ENCODE measurements around the gene CDHR2.

The CDHR2 gene

DNA sequence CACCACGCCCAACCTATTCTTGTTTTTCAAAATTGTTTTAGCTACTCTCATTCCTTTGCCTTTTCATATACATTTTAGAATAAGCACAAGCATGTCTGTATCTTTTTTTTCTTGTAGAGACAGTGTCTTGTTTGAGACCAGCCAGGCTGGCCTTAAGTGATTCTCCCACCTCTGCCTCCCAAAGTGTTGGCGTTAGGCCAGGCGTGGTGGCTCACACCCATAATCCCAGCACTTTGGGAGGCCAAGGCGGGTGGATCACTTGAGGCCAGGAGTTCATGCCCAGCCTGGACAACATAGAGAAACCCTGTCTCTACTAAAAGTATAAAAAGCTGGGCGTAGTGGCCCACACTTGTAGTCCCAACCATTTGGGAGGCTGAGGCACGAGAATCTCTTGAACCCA is 25.0 kb upstream of the CDHR2 start:
- peaks cover 15% of the 10 kb centered on the region for H3K36me3 ChIP-seq (replicated peaks)
- no peaks in the 10 kb centered on the region for H3K27me3 ChIP-seq (ENCODE audit: low read depth)
- no peaks in the 10 kb centered on the region for H3K9me3 ChIP-seq
- no peaks in the 10 kb centered on the region for H3K4me1 ChIP-seq
- in situ Hi-C loops (cut with MboI; ENCODE audit: low sequenced_read_pairs) = no loop called here
- H3K4me3 ChIP-seq = no peak overlapping the region
- no peak for DNase-seq (ENCODE audit: low spot score in 2 of 2)

GRCh38 chr5:176524987-176525386 is 24.2 kb upstream of the CDHR2 start:
- H3K27me3 ChIP-seq (ENCODE audit: low read depth) = no peaks in the 10 kb centered on the region
- peaks cover 22% of the 10 kb centered on the region for H3K36me3 ChIP-seq (replicated peaks)
- no peak overlapping the region for H3K4me3 ChIP-seq
- no peaks in the 10 kb centered on the region for H3K4me1 ChIP-seq
- no peaks in the 10 kb centered on the region for H3K9me3 ChIP-seq
- in situ Hi-C loops (cut with MboI; ENCODE audit: low sequenced_read_pairs) = no loop called here
- DNase-seq (ENCODE audit: low spot score in 2 of 2) = no peak

DNA sequence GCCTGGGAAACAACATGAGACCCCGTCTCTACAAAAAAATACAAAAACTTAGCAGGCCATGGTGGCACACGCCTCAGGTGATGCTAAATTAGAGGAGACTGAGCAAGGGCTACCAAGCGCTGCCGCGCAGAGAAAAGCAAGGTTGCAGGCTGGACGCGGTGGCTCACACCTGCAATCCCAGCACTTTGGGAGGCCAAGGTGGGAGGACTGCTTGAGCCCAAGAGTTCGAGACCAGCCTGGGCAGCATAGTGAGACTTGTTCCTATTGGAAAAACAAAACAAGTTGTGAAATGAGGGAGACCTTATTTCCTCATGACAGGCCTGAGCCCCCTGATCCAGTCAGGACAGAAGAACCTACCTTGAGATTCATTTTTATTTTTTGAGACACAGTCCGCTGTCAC is 23.5 kb upstream of the CDHR2 start:
- H3K4me1 ChIP-seq = no peaks in the 10 kb centered on the region
- H3K4me3 ChIP-seq = no peak overlapping the region
- DNase-seq (ENCODE audit: low spot score in 2 of 2) = no peak
- H3K27me3 ChIP-seq (ENCODE audit: low read depth) = no peaks in the 10 kb centered on the region
- in situ Hi-C loops (cut with MboI; ENCODE audit: low sequenced_read_pairs) = no loop called here
- H3K9me3 ChIP-seq = no peaks in the 10 kb centered on the region
- H3K36me3 ChIP-seq (replicated peaks) = peaks cover 22% of the 10 kb centered on the region

DNA sequence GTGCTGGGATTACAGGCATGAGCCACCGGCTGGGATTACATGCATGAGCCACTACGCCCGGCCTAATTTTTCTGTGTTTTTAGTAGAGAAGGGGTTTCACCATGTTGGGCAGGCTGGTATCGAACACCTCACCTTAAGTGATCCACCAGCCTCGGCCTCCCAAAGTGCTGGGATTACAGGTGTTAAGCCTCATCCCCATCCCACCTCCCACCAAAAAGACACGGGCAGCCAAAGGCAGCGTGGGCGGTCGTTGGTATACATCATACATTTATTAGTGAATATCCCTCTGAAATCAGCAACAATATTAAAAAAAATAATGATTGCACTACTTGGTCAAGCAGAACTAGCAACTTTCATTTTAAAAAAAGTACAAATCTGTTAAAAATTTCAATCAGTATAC is 22.7 kb upstream of the CDHR2 start:
- H3K27me3 ChIP-seq (ENCODE audit: low read depth) = no peaks in the 10 kb centered on the region
- H3K4me1 ChIP-seq = no peaks in the 10 kb centered on the region
- H3K4me3 ChIP-seq = no peak overlapping the region
- H3K9me3 ChIP-seq = no peaks in the 10 kb centered on the region
- DNase-seq (ENCODE audit: low spot score in 2 of 2) = no peak
- H3K36me3 ChIP-seq (replicated peaks) = peaks cover 28% of the 10 kb centered on the region
- in situ Hi-C loops (cut with MboI; ENCODE audit: low sequenced_read_pairs) = no loop called here

GRCh38 chr5:176527246-176528222 is 21.6 kb upstream of the CDHR2 start:
- no peaks in the 10 kb centered on the region for H3K27me3 ChIP-seq (ENCODE audit: low read depth)
- in situ Hi-C loops (cut with MboI; ENCODE audit: low sequenced_read_pairs) = no loop called here
- H3K36me3 ChIP-seq (replicated peaks) = peaks cover 35% of the 10 kb centered on the region
- H3K4me3 ChIP-seq = no peak overlapping the region
- no peaks in the 10 kb centered on the region for H3K4me1 ChIP-seq
- no peak for DNase-seq (ENCODE audit: low spot score in 2 of 2)
- no peaks in the 10 kb centered on the region for H3K9me3 ChIP-seq

DNA sequence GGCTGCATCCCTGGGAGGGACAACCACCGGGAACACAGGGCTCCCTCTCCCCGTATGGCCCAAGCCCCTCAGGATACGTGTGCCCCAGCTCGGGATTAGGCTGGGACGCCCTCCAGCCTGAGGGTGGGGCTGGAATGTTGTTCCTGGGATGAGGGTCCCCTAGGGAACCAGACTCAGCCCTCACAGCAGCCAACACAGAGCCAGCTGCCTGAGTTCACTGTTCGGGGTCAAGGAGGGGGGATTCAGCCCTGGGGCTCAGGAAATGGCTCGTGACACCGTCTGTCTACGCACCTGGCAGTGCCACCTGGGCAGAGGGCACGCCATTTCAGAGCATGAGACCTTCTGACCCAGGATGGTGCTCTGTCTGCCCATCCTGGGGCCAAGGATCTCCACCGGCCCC is 20.8 kb upstream of the CDHR2 start:
- Histone ChIP-seq H3K4me3 (no peak overlapping the region), H3K36me3 (replicated peaks) (peaks cover 35% of the 10 kb centered on the region), H3K27me3 (ENCODE audit: low read depth) (no peaks in the 10 kb centered on the region), H3K4me1 (0 out of 2 replicates have a peak, but pooled peaks cover under 1% of the 10 kb centered on the region), H3K9me3 (no peaks in the 10 kb centered on the region)
- no peak for DNase-seq (ENCODE audit: low spot score in 2 of 2)
- in situ Hi-C loops (cut with MboI; ENCODE audit: low sequenced_read_pairs) = no loop called here

DNA sequence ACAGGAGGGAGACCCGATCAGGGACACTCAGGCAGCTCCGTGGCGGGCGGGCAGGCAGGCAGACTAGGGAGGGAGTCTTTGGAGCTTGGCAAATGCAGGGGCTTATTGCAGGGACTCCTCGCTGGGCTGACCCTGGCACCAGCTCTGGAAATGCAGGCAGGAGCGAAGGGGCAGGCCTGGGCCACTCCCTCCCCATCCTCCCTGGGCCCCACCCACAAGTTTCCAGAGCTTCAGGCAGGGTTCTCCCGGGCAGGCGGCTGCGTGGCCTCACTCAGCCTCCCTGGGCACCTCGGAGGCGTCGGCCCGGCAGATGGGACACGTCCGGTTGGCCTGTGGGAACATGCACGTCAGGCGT is 20.4 kb upstream of the CDHR2 start:
- no peak for DNase-seq (ENCODE audit: low spot score in 2 of 2)
- in situ Hi-C loops (cut with MboI; ENCODE audit: low sequenced_read_pairs) = no loop called here
- Histone ChIP-seq H3K9me3 (no peaks in the 10 kb centered on the region), H3K4me1 (peaks cover 4% of the 10 kb centered on the region; the same call in 1 of the 2 replicates), H3K36me3 (replicated peaks) (peaks cover 35% of the 10 kb centered on the region), H3K4me3 (no peak overlapping the region), H3K27me3 (ENCODE audit: low read depth) (no peaks in the 10 kb centered on the region)

- in situ Hi-C loops (cut with MboI; ENCODE audit: low sequenced_read_pairs) = no loop called here
- H3K36me3 ChIP-seq (replicated peaks) = peaks cover 35% of the 10 kb centered on the region
- no peaks in the 10 kb centered on the region for H3K27me3 ChIP-seq (ENCODE audit: low read depth)
- DNase-seq (ENCODE audit: low spot score in 2 of 2) = no peak
- no peaks in the 10 kb centered on the region for H3K9me3 ChIP-seq
- no peak overlapping the region for H3K4me3 ChIP-seq
- H3K4me1 ChIP-seq = peaks cover 4% of the 10 kb centered on the region; the same call in 1 of the 2 replicates
These were observed 19.9 kb upstream of the CDHR2 start for GRCh38 chr5:176529116-176529740.

- in situ Hi-C loops (cut with MboI; ENCODE audit: low sequenced_read_pairs) = no loop called here
- H3K36me3 ChIP-seq (replicated peaks) = peaks cover 37% of the 10 kb centered on the region
- no peak for DNase-seq (ENCODE audit: low spot score in 2 of 2)
- H3K4me3 ChIP-seq = no peak overlapping the region
- no peaks in the 10 kb centered on the region for H3K9me3 ChIP-seq
- no peaks in the 10 kb centered on the region for H3K27me3 ChIP-seq (ENCODE audit: low read depth)
- H3K4me1 ChIP-seq = peaks cover 6% of the 10 kb centered on the region; the same call in 1 of the 2 replicates
These were observed 19.4 kb upstream of the CDHR2 start for GRCh38 chr5:176529741-176530141.

DNA sequence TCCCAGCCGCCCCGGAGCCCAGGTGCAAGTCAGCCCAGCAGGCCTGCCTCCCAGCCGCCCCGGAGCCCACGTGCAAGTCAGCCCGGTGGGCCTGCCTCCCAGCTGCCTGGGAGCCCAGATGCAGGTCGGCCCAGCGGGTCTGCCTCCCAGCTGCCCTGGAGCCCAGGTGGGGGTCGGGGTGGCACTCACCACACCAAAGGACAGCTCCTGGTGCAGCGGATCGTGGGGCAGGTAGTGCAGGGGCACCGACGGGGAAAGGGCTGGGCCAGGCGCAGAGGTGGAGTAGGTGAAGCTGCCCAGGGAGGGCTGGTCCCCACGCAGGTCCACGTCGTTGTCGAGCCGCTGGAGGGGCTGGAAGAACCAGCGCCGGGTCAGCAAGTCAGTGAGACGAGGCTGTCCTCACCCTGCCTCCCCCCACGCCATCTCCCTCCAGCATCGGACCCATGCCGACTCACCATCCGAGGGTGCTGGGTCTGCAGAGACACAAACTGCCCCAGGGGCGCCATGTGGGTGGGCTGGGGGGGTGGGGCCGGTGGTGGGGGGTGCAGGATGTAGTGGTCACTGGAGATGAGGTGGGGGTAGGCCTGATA is 18.7 kb upstream of the CDHR2 start:
- Histone ChIP-seq H3K36me3 (replicated peaks) (peaks cover 42% of the 10 kb centered on the region), H3K4me1 (peaks cover 13% of the 10 kb centered on the region; the same call in 1 of the 2 replicates), H3K27me3 (ENCODE audit: low read depth) (no peaks in the 10 kb centered on the region), H3K9me3 (no peaks in the 10 kb centered on the region), H3K4me3 (no peak overlapping the region)
- in situ Hi-C loops (cut with MboI; ENCODE audit: low sequenced_read_pairs) = no loop called here
- DNase-seq (ENCODE audit: low spot score in 2 of 2) = no peak

DNA sequence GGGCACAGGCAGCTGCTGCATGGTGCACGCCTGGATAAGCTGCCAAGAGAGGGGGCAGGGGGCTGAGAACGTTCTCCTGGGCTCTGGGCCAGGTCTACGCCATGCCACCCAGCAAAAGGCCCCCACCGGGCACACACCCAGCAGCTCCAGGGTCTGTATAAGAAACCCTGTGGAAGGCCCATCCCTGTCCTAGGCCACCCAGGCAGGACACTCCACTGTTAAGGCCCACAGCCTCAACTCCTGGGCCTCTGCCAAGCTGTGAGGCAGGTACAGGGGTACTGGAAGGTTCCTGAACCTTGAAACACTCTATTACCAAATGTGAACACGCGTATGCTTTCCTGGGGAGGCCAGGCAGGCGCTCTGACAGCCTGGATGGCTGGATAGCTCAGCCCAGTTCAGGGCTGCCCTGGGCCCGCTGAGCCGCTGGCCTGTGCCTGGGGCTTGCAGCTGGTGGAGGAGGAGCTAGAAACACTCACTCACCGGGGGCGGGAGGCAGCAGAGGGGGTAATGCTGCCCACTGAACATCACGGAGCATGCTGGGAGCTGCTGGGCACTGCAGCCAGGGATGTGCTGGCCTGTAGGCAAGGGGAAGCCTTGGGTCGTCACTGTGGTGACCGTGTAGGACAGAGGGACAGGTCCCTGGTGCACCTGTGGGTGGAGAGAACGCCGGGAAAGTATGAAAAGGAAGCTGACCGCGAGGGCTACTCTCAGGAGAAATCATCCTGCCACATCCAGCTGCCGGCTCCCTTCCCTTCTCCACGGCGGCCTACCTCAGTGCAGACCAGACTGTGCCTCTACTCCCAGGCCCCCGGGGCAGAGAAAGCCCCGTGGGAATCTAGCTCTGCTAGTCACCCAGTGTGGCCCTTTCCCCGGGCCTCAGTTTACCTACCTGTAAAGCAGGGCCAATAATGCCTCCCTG is 17.9 kb upstream of the CDHR2 start:
- in situ Hi-C loops (cut with MboI; ENCODE audit: low sequenced_read_pairs) = no loop called here
- Histone ChIP-seq H3K4me1 (peaks cover 14% of the 10 kb centered on the region; the same call in 1 of the 2 replicates), H3K27me3 (ENCODE audit: low read depth) (no peaks in the 10 kb centered on the region), H3K9me3 (no peaks in the 10 kb centered on the region), H3K4me3 (no peak overlapping the region), H3K36me3 (replicated peaks) (peaks cover 42% of the 10 kb centered on the region)
- no peak for DNase-seq (ENCODE audit: low spot score in 2 of 2)

- H3K9me3 ChIP-seq = no peaks in the 10 kb centered on the region
- H3K4me1 ChIP-seq = peaks cover 14% of the 10 kb centered on the region; the same call in 1 of the 2 replicates
- H3K27me3 ChIP-seq (ENCODE audit: low read depth) = no peaks in the 10 kb centered on the region
- H3K4me3 ChIP-seq = no peak overlapping the region
- DNase-seq (ENCODE audit: low spot score in 2 of 2) = no peak
- in situ Hi-C loops (cut with MboI; ENCODE audit: low sequenced_read_pairs) = no loop called here
- peaks cover 42% of the 10 kb centered on the region for H3K36me3 ChIP-seq (replicated peaks)
These were observed 17.1 kb upstream of the CDHR2 start for GRCh38 chr5:176531902-176532493.

- Histone ChIP-seq H3K36me3 (replicated peaks) (peaks cover 38% of the 10 kb centered on the region), H3K4me1 (peaks cover 14% of the 10 kb centered on the region; the same call in 1 of the 2 replicates), H3K9me3 (no peaks in the 10 kb centered on the region), H3K27me3 (ENCODE audit: low read depth) (no peaks in the 10 kb centered on the region), H3K4me3 (no peak overlapping the region)
- in situ Hi-C loops (cut with MboI; ENCODE audit: low sequenced_read_pairs) = no loop called here
- no peak for DNase-seq (ENCODE audit: low spot score in 2 of 2)
These were observed 16.3 kb upstream of the CDHR2 start for GRCh38 chr5:176532795-176533194.
